Mesenteric fat pad (tissue), 1 donor: ENCODE results near the gene RTL5. TPM values are rescaled to one million over a fixed set of nuclear protein-coding genes. Genes with fewer than 3 reads are reported as not detected.

Experiments
- DNase-seq: peaks from one replicate; pipeline ENCODE4 v3.0.0-alpha.2; 2020; ENCODE audit warnings: low spot score
- total RNA-seq: library from RNA; stranded (reverse); fragmentation: NEBNext Ultra II Directional; extraction: Animal tissue kit (Norgen Biotek cat#: 25700); gene quantifications from one replicate; pipeline ENCODE4 v1.2.1, GENCODE V29; 2021
- donor health status: DM: yes; HTN: yes; CAD: no.

Gene RTL5
- total RNA-seq, 1 donor from 2014 or later: 7.5 TPM

GRCh38 chrX:72079607-72080006 is 52.1 kb downstream of the RTL5 start:
- DNase-seq: no peak

GRCh38 chrX:72078411-72078810 is 53.3 kb downstream of the RTL5 start:
- no peak for DNase-seq

Other genes starting within 250 kb of the RTL5 start
- gene NHSL2, start 221.1 kb downstream of the RTL5 start, total RNA-seq: 13.3 TPM
- 6.8 TPM for gene PIN4, start 49.8 kb upstream of the RTL5 start, total RNA-seq
- gene ERCC6L, start 107.1 kb upstream of the RTL5 start, total RNA-seq: not detected
- gene RPS4X, start 145.3 kb upstream of the RTL5 start, total RNA-seq: 674 TPM
- 4.1 TPM for gene CITED1, start 174.0 kb upstream of the RTL5 start, total RNA-seq